HG02623 (cell line): ENCODE data around the gene ASPSCR1.

Experiments
- ATAC-seq: cut with Tn5 transposase; IDR thresholded peaks from one replicate; pipeline ENCODE4 v1.9.1; 2021; ENCODE audit warnings: moderate library complexity; ENCODE audit not compliant: unreplicated experiment

The ASPSCR1 gene

DNA sequence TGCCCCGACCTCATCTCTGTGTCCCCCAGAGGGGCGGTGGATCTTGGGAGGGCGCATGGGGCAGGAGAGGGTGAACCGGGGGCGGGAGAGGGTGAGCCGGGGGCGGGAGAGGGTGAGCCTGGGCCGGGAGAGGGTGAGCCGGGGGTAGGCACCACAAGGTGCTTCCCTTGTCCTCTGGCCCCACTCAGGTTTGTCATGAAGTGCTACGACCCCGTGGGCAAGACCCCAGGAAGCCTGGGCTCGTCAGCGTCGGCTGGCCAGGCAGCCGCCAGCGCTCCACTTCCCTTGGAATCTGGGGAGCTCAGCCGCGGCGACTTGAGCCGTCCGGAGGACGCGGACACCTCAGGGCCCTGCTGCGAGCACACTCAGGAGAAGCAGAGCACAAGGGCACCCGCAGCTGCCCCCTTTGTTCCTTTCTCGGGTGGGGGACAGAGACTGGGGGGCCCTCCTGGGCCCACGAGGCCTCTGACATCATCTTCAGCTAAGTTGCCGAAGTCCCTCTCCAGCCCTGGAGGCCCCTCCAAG is 18.9 kb downstream of the ASPSCR1 start:
- ATAC-seq = no peak

DNA sequence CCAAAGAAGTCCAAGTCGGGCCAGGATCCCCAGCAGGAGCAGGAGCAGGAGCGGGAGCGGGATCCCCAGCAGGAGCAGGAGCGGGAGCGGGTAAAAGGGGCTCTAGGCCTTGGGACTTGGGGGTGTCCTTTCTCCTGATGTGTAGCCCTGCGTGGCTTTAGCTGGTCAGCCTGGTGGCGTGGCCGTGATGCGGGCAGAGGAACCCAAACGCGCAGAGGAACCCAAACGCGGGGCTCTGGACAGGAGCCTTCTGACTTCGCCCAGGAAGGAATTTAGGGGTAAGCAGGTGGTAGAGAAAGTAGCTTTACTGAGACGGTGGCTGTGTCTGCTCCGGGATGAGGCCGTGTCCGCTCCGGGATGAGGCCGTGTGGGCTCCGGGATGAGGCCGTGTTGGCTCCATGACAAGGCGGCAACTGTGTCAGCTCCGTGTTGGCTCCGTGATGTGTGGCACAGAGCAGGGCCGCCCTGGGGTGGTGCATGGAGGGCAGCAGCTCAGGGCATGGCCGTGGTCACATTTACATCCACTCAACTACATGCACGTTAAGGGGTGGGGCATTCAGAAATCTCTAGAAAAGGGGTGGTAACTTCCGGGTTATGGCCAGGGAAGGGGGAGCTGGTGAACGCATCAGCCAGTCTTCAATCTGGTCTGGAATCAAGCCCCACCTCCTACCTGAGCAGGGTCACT is 19.5 kb downstream of the ASPSCR1 start:
- no peak for ATAC-seq

DNA sequence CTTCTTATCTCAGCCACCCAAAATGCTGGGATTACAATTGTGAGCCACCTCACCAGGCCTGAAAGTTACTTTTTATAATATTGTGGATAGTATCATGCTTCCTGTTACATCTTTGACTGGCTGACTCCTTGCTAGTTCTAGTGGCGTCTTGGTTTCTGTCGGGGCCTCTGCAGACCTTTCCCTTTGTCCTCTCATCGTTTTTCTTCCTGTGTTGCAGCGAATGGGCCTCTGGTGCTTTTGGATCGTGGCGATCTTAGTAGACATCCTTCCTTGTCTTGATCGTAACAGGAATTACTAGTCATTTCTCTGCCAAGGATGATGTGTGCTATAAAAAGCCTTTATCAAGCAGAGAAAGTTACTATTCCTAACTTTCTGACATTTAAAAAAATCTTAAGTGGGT is 20.8 kb downstream of the ASPSCR1 start:
- no peak for ATAC-seq

DNA sequence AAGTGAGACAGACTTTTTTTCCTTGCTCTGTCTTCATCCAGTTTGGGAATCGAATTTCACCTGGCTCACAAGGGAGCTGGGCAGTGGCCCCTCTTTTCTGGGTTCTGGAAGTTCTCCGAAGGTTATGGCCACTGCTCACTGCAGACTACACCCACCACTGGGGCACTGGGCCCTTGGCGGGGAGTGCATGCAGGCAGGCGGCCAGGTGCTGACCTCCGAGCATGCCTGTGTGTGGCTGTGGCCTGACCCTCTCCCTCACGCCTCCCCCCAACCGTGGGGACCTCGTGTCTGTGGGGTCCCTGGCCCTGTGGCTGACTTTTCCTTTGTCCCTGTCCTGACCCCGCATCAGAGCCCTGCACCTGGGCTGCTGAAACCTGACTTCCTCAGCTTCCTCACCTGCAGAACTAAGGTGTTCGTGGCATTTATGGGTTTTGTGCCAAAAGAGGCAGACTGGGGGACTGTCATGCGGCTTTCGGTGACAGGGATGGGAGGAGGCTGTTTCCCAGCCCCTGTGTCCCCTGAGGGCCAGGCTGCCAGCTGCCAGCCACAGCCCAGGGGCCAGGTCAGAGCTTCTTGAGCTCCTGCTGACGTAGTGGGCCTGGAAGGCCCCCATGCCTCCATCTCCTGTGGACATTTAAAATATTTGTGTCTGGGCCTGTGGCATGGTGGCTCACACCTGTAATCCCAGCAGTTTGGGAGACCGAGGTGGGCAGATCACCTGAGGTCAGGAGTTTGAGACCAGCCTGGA is 21.4 kb downstream of the ASPSCR1 start:
- ATAC-seq = no peak

DNA sequence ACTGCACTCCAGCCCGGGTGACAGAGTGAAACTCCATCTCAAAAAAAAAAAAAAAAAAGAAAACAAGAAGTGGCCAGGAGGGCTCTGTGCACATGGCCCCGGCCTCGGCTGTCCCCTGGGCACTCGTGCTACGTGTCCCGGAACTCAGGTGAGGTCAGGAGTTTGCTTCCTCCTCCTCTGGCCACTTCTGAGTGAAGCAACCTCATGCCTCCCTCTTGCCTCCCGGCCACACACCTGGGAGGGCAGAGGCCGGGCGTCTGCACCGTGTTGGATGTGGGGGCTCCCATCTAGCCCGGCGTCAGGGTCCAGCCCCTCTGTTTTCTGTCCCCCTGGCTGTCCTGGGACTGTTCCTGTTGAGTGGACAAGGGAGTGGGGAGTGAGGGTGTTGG is 22.2 kb downstream of the ASPSCR1 start:
- ATAC-seq = no peak

DNA sequence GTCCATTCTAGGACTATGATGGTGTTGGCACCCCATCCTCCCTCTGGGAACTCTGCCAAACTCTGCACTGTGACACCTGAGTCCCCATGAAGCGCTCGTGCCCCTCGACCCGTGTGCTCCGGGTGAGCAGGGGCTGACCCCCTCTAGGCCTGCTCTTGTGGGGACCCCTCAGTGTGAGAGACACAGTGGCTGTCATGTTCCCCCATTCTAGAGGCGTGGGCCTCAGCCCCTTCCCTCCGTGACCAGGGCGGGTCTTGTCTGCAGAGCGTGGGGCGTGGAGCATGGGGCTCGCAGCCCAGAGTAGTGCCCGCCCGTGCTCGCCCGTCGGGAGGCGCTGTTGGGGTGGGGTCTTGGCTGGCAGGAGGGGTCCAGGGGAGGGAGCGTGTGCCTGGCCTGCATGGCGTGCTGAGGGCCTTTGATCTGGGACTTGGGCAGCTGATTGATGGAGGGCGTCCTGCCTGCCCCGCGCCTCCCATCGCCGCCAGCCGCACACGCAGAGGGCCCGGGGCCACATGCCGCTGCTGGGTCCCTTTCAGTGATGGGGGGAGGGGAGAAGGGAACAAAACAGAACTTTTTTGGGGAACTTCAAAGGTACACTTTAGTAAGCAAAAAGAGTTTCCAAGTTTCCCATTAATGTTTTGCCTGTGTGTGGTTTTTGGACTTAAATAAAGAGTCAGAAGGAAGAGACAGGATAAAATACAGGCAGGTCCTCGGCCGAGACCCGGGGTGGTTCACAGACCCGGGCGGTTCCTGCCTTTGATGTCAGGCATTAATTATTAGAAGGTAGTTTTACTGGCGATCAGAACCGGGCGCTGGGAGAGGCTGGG is 22.8 kb downstream of the ASPSCR1 start:
- ATAC-seq = no peak

DNA sequence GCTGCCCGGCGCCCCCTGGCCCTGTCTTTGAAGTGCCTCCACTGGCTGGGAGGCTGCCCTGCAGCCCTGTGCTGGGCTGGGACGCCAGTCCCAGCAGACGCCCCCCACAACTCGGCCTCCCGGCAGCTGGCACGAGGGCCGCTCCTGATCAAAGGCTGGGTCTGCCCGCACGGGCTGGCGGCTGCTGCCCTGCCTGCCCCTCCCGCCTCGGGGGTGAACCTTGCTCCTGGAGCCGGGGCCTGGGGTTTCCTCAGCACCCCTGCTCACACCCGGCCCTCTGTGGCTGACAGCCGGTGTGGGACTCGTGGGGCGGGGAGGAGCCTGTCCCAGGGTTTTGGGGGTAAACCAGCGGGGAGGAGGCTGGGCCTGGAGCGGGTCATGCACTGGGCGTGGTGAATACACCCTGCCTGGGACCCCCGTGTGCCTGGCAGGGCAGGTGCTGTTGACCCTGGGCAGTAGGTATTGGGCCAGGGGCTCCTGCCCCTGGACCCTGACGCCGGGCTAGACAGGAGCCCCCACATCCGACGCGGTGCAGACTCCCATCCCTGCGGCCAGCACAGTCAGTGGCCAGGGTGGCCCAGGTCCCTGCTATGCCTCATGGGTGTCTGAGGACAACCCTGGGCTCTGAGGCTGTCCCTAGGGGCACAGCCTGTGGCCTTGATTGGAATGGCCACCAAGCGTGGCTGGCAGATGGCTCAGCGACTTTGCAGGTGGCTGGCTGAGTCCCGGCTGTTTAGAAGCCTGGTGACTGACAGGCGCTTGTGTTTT is 23.6 kb downstream of the ASPSCR1 start:
- no peak for ATAC-seq

DNA sequence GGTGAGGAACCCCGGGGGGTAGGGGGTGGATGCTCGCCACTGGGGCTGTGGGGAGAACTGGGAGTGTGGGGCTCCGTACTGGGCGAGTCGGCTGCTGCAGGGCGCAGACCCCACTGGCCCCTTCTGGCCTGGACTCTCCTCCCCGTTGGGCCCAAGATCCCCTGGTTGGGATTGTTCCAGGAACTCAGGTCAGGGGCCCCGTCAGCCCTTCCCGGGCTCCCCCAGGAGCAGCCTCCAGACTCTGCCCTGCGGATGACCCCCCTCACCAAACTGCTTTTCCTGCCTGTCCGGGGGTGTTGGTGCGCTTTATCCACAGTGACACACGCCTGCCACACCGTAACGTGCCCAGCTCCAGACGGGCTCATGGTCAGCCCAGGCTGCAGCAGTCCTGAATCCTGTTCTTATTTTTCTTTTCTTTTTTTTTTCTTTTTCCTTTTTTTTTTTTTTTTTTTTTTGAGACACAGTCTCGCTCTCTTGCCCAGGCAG is 24.2 kb downstream of the ASPSCR1 start:
- no peak for ATAC-seq

DNA sequence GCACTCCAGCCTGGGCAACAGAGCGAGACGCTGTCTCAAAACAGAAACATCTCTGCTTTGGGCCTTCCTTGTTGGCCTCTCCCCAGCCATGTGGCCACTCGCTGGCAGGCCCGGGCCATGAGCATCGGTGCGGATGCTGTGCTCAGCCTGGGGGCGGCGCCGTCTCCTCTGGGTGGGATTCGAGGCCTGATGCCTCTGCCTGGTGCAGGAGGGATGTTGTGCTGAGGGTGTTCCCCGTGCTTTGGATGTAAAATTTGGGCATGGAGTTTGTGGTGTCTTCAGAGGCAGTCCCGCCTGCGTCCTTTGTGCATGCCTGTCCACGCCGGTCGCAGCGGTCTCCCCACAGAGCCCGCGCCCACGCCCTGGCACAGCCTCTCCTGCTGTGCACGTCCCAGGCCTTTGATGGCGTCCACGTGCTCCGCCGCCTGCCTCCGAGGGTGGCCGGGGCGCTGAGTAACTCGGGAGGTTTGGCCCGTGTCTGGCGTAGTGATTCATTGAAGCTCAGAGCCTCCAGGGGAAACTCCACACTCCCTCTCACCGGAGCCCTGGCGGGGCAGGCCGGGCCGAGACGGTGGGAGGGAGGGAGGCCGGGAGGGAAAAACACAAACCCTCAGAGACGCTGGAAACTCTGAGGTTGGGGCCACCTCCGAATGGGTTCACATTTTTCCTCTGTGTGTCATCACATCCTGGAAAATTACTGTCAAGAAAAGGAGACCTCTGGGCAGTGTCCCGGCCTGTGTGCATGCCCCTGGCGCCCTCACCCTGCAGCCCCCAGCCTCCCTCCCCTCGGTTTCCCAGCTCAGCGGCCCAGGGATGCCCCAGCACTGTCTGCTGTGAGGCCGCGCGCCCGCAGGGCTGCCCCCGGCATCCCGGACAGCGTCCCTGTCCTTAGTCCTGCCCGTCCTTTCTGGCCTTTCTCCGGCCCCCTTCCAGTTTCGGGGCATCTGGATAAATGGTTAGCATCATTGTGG is 26.3 kb downstream of the ASPSCR1 start:
- ATAC-seq = no peak

DNA sequence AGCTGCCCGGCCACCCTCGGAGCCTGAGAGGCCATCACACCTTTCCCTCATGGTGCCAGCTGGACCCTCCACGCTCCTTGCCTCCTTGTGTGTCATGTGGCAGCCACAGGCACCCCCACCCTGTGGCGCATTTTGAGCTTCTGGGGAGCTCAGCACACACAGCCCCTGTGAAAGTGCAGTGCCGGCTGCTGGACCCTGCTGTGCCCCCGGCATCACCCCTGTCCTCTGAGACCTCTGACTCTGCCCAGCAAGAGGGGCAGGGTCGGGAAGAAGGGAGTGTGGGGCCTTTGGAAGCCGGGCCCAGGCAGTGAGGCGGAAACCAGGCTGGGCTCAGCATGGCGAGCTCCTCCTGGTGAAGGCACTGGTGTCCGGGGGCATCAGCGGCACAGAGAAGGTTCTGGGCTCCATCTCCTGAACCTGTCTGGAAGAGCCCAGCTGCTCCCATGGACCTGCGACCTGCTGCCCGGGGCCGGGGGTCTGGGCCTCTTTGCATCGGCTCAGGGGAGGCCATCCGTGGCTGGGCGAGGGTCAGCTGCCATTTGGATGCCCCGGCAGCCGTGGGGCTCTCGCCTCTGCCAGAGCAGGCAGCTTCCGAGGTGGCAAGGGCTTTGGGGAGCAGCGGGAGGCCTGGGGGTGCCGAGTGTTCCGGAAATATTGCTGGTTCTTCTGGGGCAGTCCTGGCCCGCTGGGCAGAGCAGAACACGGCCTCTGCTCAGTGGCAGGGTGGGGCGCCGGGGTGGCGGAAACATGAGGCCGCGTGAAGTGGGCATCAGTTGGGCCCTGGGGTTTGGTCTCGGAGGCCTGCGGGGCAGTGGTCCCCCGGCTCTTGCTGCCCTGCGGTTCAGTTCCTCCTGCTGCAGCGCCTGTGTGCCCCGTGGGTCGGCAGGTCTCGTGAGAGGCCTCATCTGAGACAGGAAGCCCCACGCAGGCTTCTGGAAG is 27.4 kb downstream of the ASPSCR1 start:
- ATAC-seq = no peak

DNA sequence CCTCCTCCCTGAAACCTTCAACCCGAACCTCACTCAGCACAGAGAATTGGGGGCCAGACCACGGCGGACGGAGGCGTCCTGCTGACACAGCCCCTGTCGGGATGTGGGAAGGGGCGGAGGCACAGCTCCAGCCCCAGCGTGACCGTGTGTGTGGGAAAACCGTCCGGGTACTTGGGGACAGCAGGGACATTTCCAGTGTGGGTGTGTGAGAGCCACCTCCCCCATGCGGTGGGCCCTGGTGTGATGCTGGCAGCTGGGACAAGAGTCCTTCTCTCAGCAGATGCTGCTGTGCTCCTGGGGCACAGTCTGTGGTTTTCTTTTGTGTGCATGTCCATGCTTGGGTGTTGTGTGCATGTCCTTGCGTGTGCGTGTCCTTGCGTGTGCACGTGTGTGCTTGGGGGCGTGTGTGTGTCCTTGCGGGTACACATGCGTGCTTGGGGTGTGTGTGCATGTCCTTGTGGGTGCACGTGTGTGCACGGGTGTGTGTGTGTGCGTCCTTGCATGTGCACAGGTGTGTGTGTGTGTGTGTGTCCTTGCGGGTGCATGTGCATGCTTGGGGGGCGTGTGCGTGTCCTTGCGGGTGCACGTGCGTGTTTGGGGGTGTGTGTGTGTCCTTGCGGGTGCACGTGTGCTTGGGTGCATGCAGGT is 28.4 kb downstream of the ASPSCR1 start:
- no peak for ATAC-seq

DNA sequence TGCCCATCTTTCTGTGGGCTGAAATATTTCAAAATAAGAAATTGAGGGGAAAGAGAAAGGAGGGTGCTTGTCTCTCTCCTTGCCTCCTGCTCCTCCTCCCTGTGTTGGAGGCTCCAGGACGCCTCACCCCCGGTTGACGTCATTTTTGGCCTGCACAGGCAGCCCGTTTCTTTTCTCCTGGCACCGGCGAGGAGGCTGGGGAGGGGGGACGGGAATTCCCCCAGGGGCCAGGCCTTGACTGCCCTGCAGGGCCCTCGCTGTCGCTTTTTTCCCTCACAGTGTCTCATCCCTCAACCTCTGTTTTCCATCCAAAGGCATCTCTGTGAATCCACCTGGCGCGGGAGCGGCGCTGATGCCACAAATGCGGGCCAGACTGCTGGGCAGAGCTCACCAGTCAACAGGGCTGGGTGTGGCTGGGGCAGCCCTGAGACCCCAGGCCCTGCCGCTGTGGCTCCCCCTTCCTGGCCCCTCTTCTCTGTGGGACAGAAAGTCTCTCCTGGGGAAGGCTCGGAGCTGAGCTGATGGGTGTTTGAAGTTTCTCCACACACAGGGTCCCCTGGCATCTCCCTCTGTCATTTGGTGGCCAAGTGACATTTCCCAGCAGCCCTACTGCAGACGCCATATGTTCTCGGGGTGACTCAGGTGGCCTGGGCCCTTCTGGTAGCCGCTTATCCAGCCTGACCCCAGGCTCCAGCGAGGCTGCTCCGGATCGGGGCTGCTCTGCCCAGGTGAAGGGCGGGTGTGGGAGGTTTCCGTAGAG is 29.2 kb downstream of the ASPSCR1 start:
- ATAC-seq = no peak

DNA sequence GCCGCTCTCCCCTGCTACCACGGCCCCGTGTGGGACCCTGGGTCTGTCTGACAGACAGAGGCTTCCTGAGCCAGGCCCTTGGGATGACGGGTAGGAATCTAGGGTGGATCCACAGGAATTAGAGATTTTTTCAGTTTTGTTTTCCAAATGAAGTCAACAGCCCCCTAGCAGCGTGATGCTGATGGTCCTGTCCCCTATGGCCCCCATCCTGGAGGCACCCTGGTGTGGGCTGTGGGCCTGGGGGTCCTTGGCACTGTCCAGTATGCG is 29.7 kb downstream of the ASPSCR1 start:
- no peak for ATAC-seq

DNA sequence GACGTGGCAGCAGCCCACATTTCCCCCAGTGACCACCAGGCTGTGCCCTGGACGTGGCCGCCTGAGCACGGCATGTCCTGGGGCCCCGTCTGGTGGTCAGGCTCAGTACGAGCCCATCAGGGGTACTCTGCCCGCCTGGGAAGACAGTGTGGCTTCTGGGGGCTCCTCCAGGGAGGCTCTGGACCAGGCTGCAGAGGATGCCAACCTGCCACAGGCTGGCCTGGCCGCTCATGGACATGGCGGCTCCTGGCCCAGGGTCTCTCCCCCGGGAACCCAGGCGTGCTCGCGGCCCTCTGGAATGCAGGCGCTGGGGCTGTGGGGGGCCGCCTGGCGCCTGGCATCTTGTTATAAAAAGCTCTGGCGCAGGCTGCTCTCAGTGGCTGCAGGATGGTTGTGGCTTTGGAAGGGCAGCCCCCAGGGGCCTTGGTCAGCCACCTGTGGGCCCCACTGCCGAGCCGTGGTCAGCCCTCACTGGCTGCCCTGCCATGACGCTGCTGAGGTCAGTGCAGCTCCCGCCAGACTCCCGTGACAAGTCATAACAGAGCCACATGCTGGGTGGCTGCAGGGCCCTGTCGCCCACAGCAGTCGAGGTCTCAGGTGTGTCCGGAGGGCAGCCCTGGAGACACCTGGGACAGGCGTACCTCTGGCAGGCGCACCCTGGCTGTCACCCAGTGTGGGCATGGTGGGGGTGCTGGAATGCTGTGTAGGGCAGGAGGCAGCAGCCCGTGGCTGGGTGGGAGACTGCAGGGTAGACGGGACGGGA is 30.2 kb downstream of the ASPSCR1 start:
- no peak for ATAC-seq

DNA sequence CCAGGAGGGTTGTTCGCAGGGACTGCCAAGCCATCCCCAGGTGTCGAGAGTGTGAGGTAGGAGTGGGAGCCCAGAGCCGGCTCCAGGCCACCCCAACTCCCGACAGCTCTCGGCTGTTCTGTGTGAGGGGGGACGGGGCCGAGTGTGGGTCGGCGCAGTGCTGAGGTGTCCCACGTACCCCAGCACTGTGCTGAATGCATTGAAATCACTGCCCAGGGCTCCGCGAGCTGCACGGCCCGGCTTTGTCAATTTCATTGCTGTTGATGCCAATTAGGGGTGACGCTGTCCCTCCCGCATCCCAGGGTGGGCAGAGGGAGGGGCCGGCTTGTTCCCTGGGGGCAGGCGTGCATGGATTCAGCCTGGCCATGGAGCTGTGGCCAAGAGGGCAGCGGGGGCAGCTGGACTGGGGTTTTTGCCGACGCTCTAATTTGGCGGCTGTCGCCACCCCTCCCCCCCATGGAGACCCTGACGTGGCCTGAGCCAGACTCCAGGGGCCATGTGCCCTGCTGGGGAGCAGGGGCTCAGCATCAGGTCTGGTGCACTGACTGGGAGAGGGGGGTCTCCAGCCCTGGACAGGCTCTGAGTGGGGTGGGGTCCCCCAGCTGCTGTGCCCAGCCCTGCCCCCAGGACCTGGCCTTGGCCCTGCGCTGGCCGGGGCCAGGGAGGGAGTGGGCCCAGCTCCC is 31.0 kb downstream of the ASPSCR1 start:
- no peak for ATAC-seq

DNA sequence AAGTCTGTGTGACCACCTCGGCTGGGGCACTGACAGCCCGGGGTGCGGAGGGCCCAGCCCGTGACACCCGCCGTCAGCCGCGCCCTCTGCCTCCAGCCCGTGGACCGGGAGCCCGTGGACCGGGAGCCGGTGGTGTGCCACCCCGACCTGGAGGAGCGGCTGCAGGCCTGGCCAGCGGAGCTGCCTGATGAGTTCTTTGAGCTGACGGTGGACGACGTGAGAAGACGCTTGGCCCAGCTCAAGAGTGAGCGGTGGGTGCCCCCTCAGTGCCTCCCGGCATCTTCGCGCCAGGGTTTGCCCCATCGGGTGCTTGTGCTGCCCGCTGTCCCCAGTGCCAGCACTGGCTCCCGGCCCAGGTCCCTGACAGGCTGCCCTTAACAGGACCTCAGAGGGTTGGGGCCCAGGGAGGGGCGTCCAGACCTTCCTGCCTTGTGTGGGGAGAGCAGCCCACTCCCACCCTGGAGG is 31.5 kb downstream of the ASPSCR1 start:
- ATAC-seq = no peak
